PC-9 (cell line): ENCODE results near the gene EDA2R. TPM values are rescaled to one million over a fixed set of nuclear protein-coding genes. Genes with fewer than 3 reads are reported as not detected.

Experiments
- BruUV-seq: library from RNA; stranded (reverse); fragments of 400-500 nt; replicated peaks from 2 replicates; lab custom pipeline; 2021; lab: Mats Ljungman, UMichigan
- CTCF ChIA-PET: fragments of 300-600 bp; sonication (Branson Sonifier 250); formaldehyde crosslinking; loops from one replicate; lab custom pipeline; 2022; ENCODE audit warnings: antibody characterized with exemption; lab: Charles Lee
- POLR2A ChIA-PET: fragments of 300-600 bp; sonication (Branson Sonifier 250); formaldehyde crosslinking; loops from one replicate; lab custom pipeline; 2022; ENCODE audit warnings: antibody characterized with exemption; ENCODE audit not compliant: unreplicated experiment; lab: Charles Lee
- DNase-seq, 2 experiments: peaks; one replicate each; pipeline versions ENCODE4 v3.0.0 to v3.0.0-alpha.2; 2015 to 2022; ENCODE audit warnings: mixed read lengths in 1 of 2
- H2AFZ ChIP-seq: fragments of 200-600 bp; sonication (generic); 2 replicates; pipeline ENCODE4 v1.8.1; 2017; ENCODE audit warnings: antibody characterized with exemption
- H3F3A ChIP-seq: fragments of 200-600 bp; sonication (generic); 2 replicates; pipeline ENCODE4 v1.8.1; 2017; ENCODE audit warnings: antibody characterized with exemption, mild to moderate bottlenecking, low read depth; ENCODE audit not compliant: insufficient read depth
- H3K27ac ChIP-seq: fragments of 200-600 bp; sonication (generic); 2 replicates; pipeline ENCODE4 v1.6.1; 2016; ENCODE audit warnings: mixed run types
- H3K27me3 ChIP-seq: fragments of 200-600 bp; sonication (generic); 2 replicates; pipeline ENCODE4 v1.6.1; 2016; ENCODE audit warnings: low read depth, mixed run types; ENCODE audit not compliant: insufficient read depth
- H3K36me3 ChIP-seq: fragments of 200-600 bp; sonication (generic); 2 replicates; pipeline ENCODE4 v1.6.1; 2016; ENCODE audit warnings: low read depth, mixed run types
- H3K4me1 ChIP-seq: fragments of 200-600 bp; sonication (generic); replicated peaks from 2 replicates; pipeline ENCODE4 v1.6.1; 2016; ENCODE audit warnings: mixed run types; ENCODE audit not compliant: insufficient read depth
- H3K4me2 ChIP-seq: fragments of 200-600 bp; sonication (generic); 2 replicates; pipeline ENCODE4 v1.6.1; 2017; ENCODE audit warnings: mixed run types
- H3K4me3 ChIP-seq: fragments of 200-600 bp; sonication (generic); 2 replicates; pipeline ENCODE4 v1.6.1; 2016; ENCODE audit warnings: mixed run types
- H3K79me2 ChIP-seq: fragments of 200-600 bp; sonication (generic); 2 replicates; pipeline ENCODE4 v1.6.1; 2017; ENCODE audit warnings: low read depth, mixed run types
- H3K9me2 ChIP-seq: fragments of 200-600 bp; sonication (generic); 2 replicates; pipeline ENCODE4 v1.8.1; 2017; ENCODE audit warnings: mild to moderate bottlenecking; ENCODE audit not compliant: insufficient read depth
- H3K9me3 ChIP-seq: fragments of 200-600 bp; sonication (generic); 2 replicates; pipeline ENCODE4 v1.8.1; 2016; ENCODE audit warnings: low read depth; ENCODE audit not compliant: insufficient read depth
- H4K20me1 ChIP-seq: fragments of 200-600 bp; sonication (generic); 2 replicates; pipeline ENCODE4 v1.8.1; 2017; ENCODE audit not compliant: insufficient read depth
- CTCF ChIP-seq: fragments of 200-600 bp; sonication (generic); conservative IDR thresholded peaks from 2 replicates; pipeline ENCODE4 v1.6.1; 2017; ENCODE audit warnings: mixed run types, antibody characterized with exemption, mild to moderate bottlenecking, moderate library complexity
- EZH2 ChIP-seq: fragments of 200-600 bp; sonication (generic); IDR thresholded peaks from 2 replicates; pipeline ENCODE4 v1.8.0; 2017; ENCODE audit warnings: antibody characterized with exemption, low read depth
- intact Hi-C: fragments of 100-400 bp; cut with micrococcal nuclease; formaldehyde crosslinking; loops from one replicate; pipeline ENCODE4 v1.10.0; 2022; ENCODE audit not compliant: unreplicated experiment
- total RNA-seq: library from RNA; stranded (reverse); gene quantifications from 2 replicates; pipeline ENCODE4 v1.2.3, GENCODE V29; 2021

EDA2R gene
- total RNA-seq, 1 experiment from 2014 or later: not detected

DNA sequence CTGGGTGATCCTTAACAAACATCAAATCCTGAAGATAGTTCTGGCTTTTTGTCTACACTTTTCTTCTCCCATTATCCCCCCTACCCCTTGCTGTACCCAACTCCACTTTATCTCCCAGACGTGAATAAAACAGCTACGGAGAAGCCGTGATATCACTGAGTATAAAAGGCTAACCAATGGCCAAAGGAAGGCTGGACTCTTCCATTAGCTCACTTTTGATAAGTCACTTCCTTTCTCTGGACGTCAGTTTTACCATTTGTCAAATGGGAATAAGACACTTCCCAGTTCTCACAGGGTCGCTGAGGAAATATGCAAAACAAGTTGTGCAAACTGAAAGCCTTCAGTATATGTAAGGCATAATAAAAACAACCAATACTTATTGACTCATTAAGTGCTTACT lies 38.6 kb upstream of the EDA2R start:
- ChIA-PET CTCF (no interaction called here), POLR2A (no interaction called here)
- Histone ChIP-seq H3K36me3 (no peaks in the 10 kb centered on the region), H3K79me2 (no peaks in the 10 kb centered on the region), H2AFZ (no peak overlapping the region), H3K9me2 (no peaks in the 10 kb centered on the region), H3K27ac (no peak overlapping the region), H3F3A (no peaks in the 10 kb centered on the region), H3K4me2 (no peak overlapping the region), H4K20me1 (no peaks in the 10 kb centered on the region), H3K27me3 (no peaks in the 10 kb centered on the region), H3K4me1 (no peaks in the 10 kb centered on the region), H3K4me3 (no peak overlapping the region), H3K9me3 (no peaks in the 10 kb centered on the region)
- TF ChIP-seq EZH2: no peak
- TF ChIP-seq CTCF: no peak
- DNase-seq: no peak
- intact Hi-C loops: no loop called here
- no TSS peak for BruUV-seq

DNA sequence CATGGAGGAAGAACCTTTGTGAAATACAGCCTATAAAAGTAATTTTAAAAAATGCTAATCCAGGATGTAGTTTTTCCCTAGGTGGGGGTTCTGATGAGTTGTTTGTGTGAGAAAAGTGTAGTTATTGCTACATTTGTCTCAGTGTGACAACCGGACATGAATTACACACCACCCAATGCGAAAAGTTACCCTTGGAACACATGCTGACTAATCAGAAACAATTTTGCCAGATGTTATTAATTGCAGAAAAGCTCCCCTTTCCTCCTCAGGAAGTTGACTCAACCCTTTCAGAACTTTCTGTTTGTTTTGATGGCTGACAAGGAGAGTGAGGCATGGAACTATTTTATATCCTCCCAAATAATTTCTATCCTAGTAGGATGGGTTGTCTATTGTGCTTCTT lies 38.1 kb upstream of the EDA2R start:
- no peaks in the 10 kb centered on the region for H3K79me2 ChIP-seq
- CTCF ChIA-PET: no interaction called here
- H2AFZ ChIP-seq: no peak overlapping the region
- H3K27ac ChIP-seq: no peak overlapping the region
- no TSS peak for BruUV-seq
- H3K4me2 ChIP-seq: no peak overlapping the region
- H3K9me2 ChIP-seq: no peaks in the 10 kb centered on the region
- no peaks in the 10 kb centered on the region for H3F3A ChIP-seq
- intact Hi-C loops: no loop called here
- H3K9me3 ChIP-seq: no peaks in the 10 kb centered on the region
- H3K27me3 ChIP-seq: no peaks in the 10 kb centered on the region
- no peaks in the 10 kb centered on the region for H3K36me3 ChIP-seq
- POLR2A ChIA-PET: no interaction called here
- DNase-seq: no peak
- no peaks in the 10 kb centered on the region for H4K20me1 ChIP-seq
- H3K4me3 ChIP-seq: no peak overlapping the region
- TF ChIP-seq EZH2 (no peak), CTCF (no peak)
- H3K4me1 ChIP-seq: no peaks in the 10 kb centered on the region

DNA sequence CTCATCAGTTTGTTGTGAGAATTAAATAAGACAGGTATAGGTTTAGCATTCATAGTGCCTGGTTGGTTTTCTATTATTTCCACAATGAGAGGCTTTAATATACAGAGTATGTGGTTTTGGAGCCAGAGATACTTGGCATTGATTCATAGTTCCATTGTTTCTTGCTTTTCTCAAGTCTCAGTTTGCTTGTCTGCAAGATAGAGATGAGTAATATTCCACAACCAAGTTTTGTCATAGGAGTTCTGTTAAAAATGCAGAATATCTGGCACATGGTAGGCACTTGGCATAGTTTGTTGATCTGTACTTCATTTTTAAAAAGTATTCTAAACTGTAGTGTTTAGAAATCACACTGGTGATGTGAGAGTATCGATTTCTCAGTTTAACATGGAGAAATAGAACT lies 37.5 kb upstream of the EDA2R start:
- H3K79me2 ChIP-seq: no peaks in the 10 kb centered on the region
- POLR2A ChIA-PET: no interaction called here
- H3F3A ChIP-seq: no peaks in the 10 kb centered on the region
- H2AFZ ChIP-seq: no peak overlapping the region
- H3K27me3 ChIP-seq: no peaks in the 10 kb centered on the region
- H3K9me2 ChIP-seq: no peaks in the 10 kb centered on the region
- H4K20me1 ChIP-seq: no peaks in the 10 kb centered on the region
- DNase-seq: no peak
- H3K4me2 ChIP-seq: no peak overlapping the region
- H3K36me3 ChIP-seq: no peaks in the 10 kb centered on the region
- intact Hi-C loops: no loop called here
- CTCF ChIA-PET: no interaction called here
- no peak overlapping the region for H3K4me3 ChIP-seq
- no peak for TF ChIP-seq EZH2
- no peaks in the 10 kb centered on the region for H3K9me3 ChIP-seq
- no TSS peak for BruUV-seq
- no peak overlapping the region for H3K27ac ChIP-seq
- H3K4me1 ChIP-seq: no peaks in the 10 kb centered on the region

DNA sequence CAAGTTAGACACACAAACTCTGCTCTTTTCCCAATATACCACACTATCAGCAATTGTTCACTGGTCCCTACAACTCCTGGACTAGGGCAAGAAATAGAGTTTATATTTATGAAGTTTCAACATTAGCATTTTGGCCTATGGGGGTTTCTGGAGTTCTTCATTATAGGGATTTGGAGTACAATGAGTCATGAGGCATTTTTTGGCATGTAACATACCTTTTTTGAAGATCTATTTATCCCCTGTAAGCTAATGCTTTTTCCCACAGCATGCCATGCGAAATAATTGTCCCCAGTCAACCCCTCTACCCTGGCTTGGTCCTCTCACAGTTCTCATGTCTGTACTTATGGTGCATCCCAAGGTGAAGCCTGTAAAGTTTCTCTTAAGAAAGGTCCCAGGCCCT lies 36.7 kb upstream of the EDA2R start:
- no peaks in the 10 kb centered on the region for H3F3A ChIP-seq
- no peak for DNase-seq
- no TSS peak for BruUV-seq

More for the DNA sequence above, 36.7 kb upstream of the EDA2R start:
- no peaks in the 10 kb centered on the region for H4K20me1 ChIP-seq
- intact Hi-C loops: no loop called here
- H2AFZ ChIP-seq: no peak overlapping the region
- no peak overlapping the region for H3K4me3 ChIP-seq
- H3K27me3 ChIP-seq: no peaks in the 10 kb centered on the region
- H3K9me2 ChIP-seq: no peaks in the 10 kb centered on the region
- no peaks in the 10 kb centered on the region for H3K9me3 ChIP-seq
- CTCF ChIA-PET: no interaction called here
- no peaks in the 10 kb centered on the region for H3K79me2 ChIP-seq
- H3K36me3 ChIP-seq: no peaks in the 10 kb centered on the region
- no peak overlapping the region for H3K4me2 ChIP-seq
- H3K27ac ChIP-seq: no peak overlapping the region
- POLR2A ChIA-PET: no interaction called here
- TF ChIP-seq CTCF (no peak), EZH2 (no peak)
- no peaks in the 10 kb centered on the region for H3K4me1 ChIP-seq
